NCI-H2227 treated with DMSO at 0.1 percent for 48 hours (cell line): ENCODE results near the gene GFPT2.

Source experiments
- DNase-seq: peaks from one replicate; lab custom pipeline; 2025; lab: John Stamatoyannopoulos, UW

The GFPT2 gene

GRCh38 chr5:180353048-180353979 lies at the start of gene GFPT2:
Gene GFPT2 (minus strand): TSS chr5:180353336. CDS start chr5:180353217, 119 bp downstream.
- DNase-seq: peak; percentile 25

GRCh38 chr5:180402716-180403115 lies 49.6 kb upstream of the GFPT2 start:
- DNase-seq: no peak

GRCh38 chr5:180401229-180401907 lies 48.2 kb upstream of the GFPT2 start:
- no peak for DNase-seq

GRCh38 chr5:180400416-180400815 lies 47.3 kb upstream of the GFPT2 start:
- DNase-seq: no peak

GRCh38 chr5:180399401-180400215 lies 46.5 kb upstream of the GFPT2 start:
- no peak for DNase-seq

- DNase-seq: no peak
These were observed 43.8 kb upstream of the GFPT2 start for GRCh38 chr5:180396926-180397325.

GRCh38 chr5:180395540-180396274 lies 42.6 kb upstream of the GFPT2 start:
- DNase-seq: no peak

GRCh38 chr5:180394031-180394636 lies 41.0 kb upstream of the GFPT2 start:
- DNase-seq: no peak

GRCh38 chr5:180391276-180391675 lies 38.1 kb upstream of the GFPT2 start:
- no peak for DNase-seq

- DNase-seq: no peak
These were observed 37.5 kb upstream of the GFPT2 start for GRCh38 chr5:180390441-180391190.

- DNase-seq: no peak
These were observed 36.3 kb upstream of the GFPT2 start for GRCh38 chr5:180389252-180390101.

GRCh38 chr5:180387798-180388197 lies 34.7 kb upstream of the GFPT2 start:
- no peak for DNase-seq

- no peak for DNase-seq
These were observed 29.8 kb upstream of the GFPT2 start for GRCh38 chr5:180382926-180383325.

GRCh38 chr5:180381851-180382480 lies 28.8 kb upstream of the GFPT2 start:
- no peak for DNase-seq

GRCh38 chr5:180381428-180381827 lies 28.3 kb upstream of the GFPT2 start:
- no peak for DNase-seq

- no peak for DNase-seq
These were observed 27.7 kb upstream of the GFPT2 start for GRCh38 chr5:180380856-180381255.

GRCh38 chr5:180380441-180380840 lies 27.3 kb upstream of the GFPT2 start:
- no peak for DNase-seq

GRCh38 chr5:180379355-180380070 lies 26.4 kb upstream of the GFPT2 start:
- no peak for DNase-seq
